Lung (tissue), 12 donors: Measurements from ENCODE around the gene LMF2. TPM values are rescaled to one million over a fixed set of nuclear protein-coding genes. Genes with fewer than 3 reads are reported as not detected.

ENCODE experiments used
- ATAC-seq: fragments of 200-7000 bp; cut with Tn5 transposase; one replicate; pipeline ENCODE4 v1.9.1; 2020; ENCODE audit warnings: moderate number of reproducible peaks; ENCODE audit not compliant: insufficient read depth, low FRiP score
- DNase-seq, 3 donors: peaks; one replicate each; pipeline ENCODE4 v3.0.0-alpha.2; 2013 to 2017
- H3K27ac ChIP-seq, 2 donors: one replicate each; pipeline ENCODE4 v1.5.1; 2013; ENCODE audit warnings: mild to moderate bottlenecking in 2 of 2, moderate library complexity in 2 of 2, control low read depth in 1 of 2, inconsistent platforms in 1 of 2, low read depth in 1 of 2, low read length in 1 of 2
- H3K27me3 ChIP-seq, 3 donors: one replicate each; pipeline ENCODE4 v1.5.1; 2013; ENCODE audit warnings: low read length in 2 of 3; ENCODE audit not compliant: control insufficient read depth in 3 of 3, insufficient read depth in 3 of 3
- H3K36me3 ChIP-seq, 4 donors: one replicate each; pipeline ENCODE4 v1.5.1; 2013; ENCODE audit warnings: low read length in 4 of 4, mild to moderate bottlenecking in 1 of 4, moderate library complexity in 1 of 4; ENCODE audit not compliant: control insufficient read depth in 4 of 4, insufficient read depth in 4 of 4
- H3K4me1 ChIP-seq, 5 donors: one replicate each; pipeline ENCODE4 v1.5.1; 2013; ENCODE audit warnings: low read length in 5 of 5, mild to moderate bottlenecking in 2 of 5, moderate library complexity in 1 of 5; ENCODE audit not compliant: control insufficient read depth in 5 of 5, insufficient read depth in 5 of 5
- H3K4me3 ChIP-seq: one replicate; pipeline ENCODE4 v1.5.1; 2013; ENCODE audit warnings: mild to moderate bottlenecking, control low read depth, moderate library complexity
- H3K9ac ChIP-seq, 2 donors: one replicate each; pipeline ENCODE4 v1.5.1; 2013; ENCODE audit warnings: low read length in 2 of 2, control low read depth in 1 of 2; ENCODE audit not compliant: insufficient read depth in 1 of 2
- H3K9me3 ChIP-seq, 4 donors: one replicate each; pipeline ENCODE4 v1.5.1; 2013; ENCODE audit warnings: low read length in 3 of 4, mild to moderate bottlenecking in 1 of 4, moderate library complexity in 1 of 4; ENCODE audit not compliant: control insufficient read depth in 4 of 4, insufficient read depth in 3 of 4
- CTCF ChIP-seq: IDR thresholded peaks from 2 replicates; pipeline ENCODE4 v1.5.1; 2012; ENCODE audit warnings: mild to moderate bottlenecking; ENCODE audit errors: control extremely low read depth, extremely low read depth
- WGBS, 2 donors: extraction: QIAGEN DNeasy Blood & Tissue Kit; methylation state at CpG; one replicate each; pipeline ENCODE4 v1.1.7; 2013; 5-methylcytosine and 5-hydroxymethylcytosine counted together
- polyA plus RNA-seq, 2 donors: library from polyadenylated mRNA; stranded (reverse); fragments of 200-250 nt; gene quantifications; one replicate each; pipeline ENCODE4 v1.2.1, GENCODE V29; 2013
- total RNA-seq, 2 donors: library from RNA; depleted of rRNA in 1 of 2; stranded (reverse); fragments of >200 nt in 1 of 2; gene quantifications; one replicate each; pipeline ENCODE4 v1.2.1, GENCODE V29; 2014 to 2021
- donor health status: control.
- donor health status: control.
- donor health status: Bipolar disorder and iron deficiency.
- donor health status: healthy.
- donor health status: DM: yes; HTN: yes; CAD: no.

The LMF2 gene
- total and polyA plus RNA-seq, 4 donors = 29.8 to 84.6 (median 50.4) TPM

- no peak for TF ChIP-seq CTCF
- 36 to 39% methylated on average over 29 of the region's 29 CpGs for WGBS, 2 donors
- no peaks in the 10 kb centered on the region for H3K9me3 ChIP-seq
- ATAC-seq (no peak), DNase-seq (peak in 1 of 3 donors; percentile 14)
- peaks cover 0 to 19% (median 11%) of the 10 kb centered on the region in 4 donors for H3K36me3 ChIP-seq
- peak overlapping the region; percentile 75 to 95 for H3K27ac ChIP-seq
- H3K9ac ChIP-seq = no peak overlapping the region
- peaks cover 0 to 40% (median 21%) of the 10 kb centered on the region in 5 donors for H3K4me1 ChIP-seq
- peaks cover 0 to 21% (median 7%) of the 10 kb centered on the region in 3 donors for H3K27me3 ChIP-seq
- peak overlapping the region; percentile 55 for H3K4me3 ChIP-seq
Measured at GRCh38 chr22:50526834-50527801, 19.6 kb upstream of the LMF2 start.

GRCh38 chr22:50526108-50526833 lies 18.8 kb upstream of the LMF2 start:
- Histone ChIP-seq H3K4me1 (peaks cover 0 to 33% (median 13%) of the 10 kb centered on the region in 5 donors), H3K27me3 (peaks cover 0 to 20% (median 7%) of the 10 kb centered on the region in 3 donors), H3K36me3 (peaks cover 0 to 27% (median 15%) of the 10 kb centered on the region in 4 donors), H3K27ac (peak overlapping the region; percentile 75 to 95), H3K9ac (no peak overlapping the region), H3K4me3 (peak overlapping the region; percentile 55), H3K9me3 (no peaks in the 10 kb centered on the region)
- 1% methylated on average over 47 to 77 of the region's 77 CpGs for WGBS, 2 donors
- peak; percentile 29 for ATAC-seq
- peak; percentile 33 for TF ChIP-seq CTCF
- DNase-seq = peak; percentile 86 to 89 (median 88)

- Histone ChIP-seq H3K4me1 (peaks cover 0 to 29% (median 8%) of the 10 kb centered on the region in 5 donors), H3K9ac (no peak overlapping the region), H3K4me3 (peak overlapping the region; percentile 55), H3K36me3 (peaks cover 0 to 30% (median 17%) of the 10 kb centered on the region in 4 donors), H3K9me3 (no peaks in the 10 kb centered on the region), H3K27ac (peak overlapping the region; percentile 75 to 95), H3K27me3 (peaks cover 0 to 15% (median 2%) of the 10 kb centered on the region in 3 donors)
- ATAC-seq (peak; percentile 5), DNase-seq (no peak)
- no peak for TF ChIP-seq CTCF
- 0 to 1% methylated on average over 22 to 33 of the region's 33 CpGs for WGBS, 2 donors
Measured at GRCh38 chr22:50525858-50526107, 18.3 kb upstream of the LMF2 start.
